PC-9 (cell line): ENCODE results near the gene SASH1.

Source experiments
- EZH2 ChIP-seq: fragments of 200-600 bp; sonication (generic); IDR thresholded peaks from 2 replicates; pipeline ENCODE4 v1.8.0; 2017; ENCODE audit warnings: antibody characterized with exemption, low read depth
- TF ChIP-seq, protein P1 (sequence below): fragments of 200-600 bp; sonication (generic); conservative IDR thresholded peaks from 2 replicates; pipeline ENCODE4 v1.6.1; 2017; ENCODE audit warnings: mixed run types, antibody characterized with exemption, mild to moderate bottlenecking, moderate library complexity

DNA sequence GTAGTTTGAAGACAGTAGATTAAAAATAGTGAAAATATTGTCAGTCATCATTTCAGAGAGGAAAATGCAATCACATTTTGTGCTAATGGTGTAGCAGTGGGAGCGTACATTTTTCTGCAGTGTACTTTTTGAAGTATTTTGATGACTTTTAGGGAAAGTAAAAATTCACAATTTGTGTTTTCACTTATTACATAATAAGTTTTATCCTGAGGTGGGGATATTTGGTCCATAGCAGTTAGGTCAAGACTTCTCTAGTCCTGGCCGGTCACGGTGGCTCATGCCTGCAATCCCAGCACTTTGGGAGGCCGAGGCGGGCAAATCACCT lies 122.3 kb downstream of the SASH1 start:
- TF ChIP-seq, protein P1, sequence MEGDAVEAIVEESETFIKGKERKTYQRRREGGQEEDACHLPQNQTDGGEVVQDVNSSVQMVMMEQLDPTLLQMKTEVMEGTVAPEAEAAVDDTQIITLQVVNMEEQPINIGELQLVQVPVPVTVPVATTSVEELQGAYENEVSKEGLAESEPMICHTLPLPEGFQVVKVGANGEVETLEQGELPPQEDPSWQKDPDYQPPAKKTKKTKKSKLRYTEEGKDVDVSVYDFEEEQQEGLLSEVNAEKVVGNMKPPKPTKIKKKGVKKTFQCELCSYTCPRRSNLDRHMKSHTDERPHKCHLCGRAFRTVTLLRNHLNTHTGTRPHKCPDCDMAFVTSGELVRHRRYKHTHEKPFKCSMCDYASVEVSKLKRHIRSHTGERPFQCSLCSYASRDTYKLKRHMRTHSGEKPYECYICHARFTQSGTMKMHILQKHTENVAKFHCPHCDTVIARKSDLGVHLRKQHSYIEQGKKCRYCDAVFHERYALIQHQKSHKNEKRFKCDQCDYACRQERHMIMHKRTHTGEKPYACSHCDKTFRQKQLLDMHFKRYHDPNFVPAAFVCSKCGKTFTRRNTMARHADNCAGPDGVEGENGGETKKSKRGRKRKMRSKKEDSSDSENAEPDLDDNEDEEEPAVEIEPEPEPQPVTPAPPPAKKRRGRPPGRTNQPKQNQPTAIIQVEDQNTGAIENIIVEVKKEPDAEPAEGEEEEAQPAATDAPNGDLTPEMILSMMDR: peak; percentile 23; the same call in 1 of the 2 replicates
- no peak for TF ChIP-seq EZH2
